ENCODE results near the gene ACSL3.

ACSL3 gene

GRCh38 chr2:222862909-222863544 is 2.2 kb downstream of the ACSL3 start:
- TF ChIP-seq TOX (CRISPR knock-in tag; IDR thresholded peaks at IDR 0.05; ENCODE audit: borderline replicate concordance) (no peak), ISL1 (CRISPR knock-in tag; IDR thresholded peaks at IDR 0.05) (no peak), RARB (CRISPR knock-in tag; IDR thresholded peaks at IDR 0.05) (no peak), CSRNP3 (CRISPR knock-in tag; IDR thresholded peaks at IDR 0.05) (no peak), OSR1 (CRISPR knock-in tag; IDR thresholded peaks at IDR 0.05) (no peak), SNAI2 (CRISPR knock-in tag; IDR thresholded peaks at IDR 0.05) (no peak), POU6F1 (CRISPR knock-in tag; IDR thresholded peaks at IDR 0.05; ENCODE audit: borderline replicate concordance, low read depth) (no peak), ZC3H10 (CRISPR knock-in tag; IDR thresholded peaks at IDR 0.05) (no peak), ZNF70 (CRISPR knock-in tag; IDR thresholded peaks at IDR 0.05) (no peak), GLIS3 (CRISPR knock-in tag; IDR thresholded peaks at IDR 0.05) (no peak), TSHZ2 (CRISPR knock-in tag; IDR thresholded peaks at IDR 0.05) (no peak)
- no peak for ATAC-seq

GRCh38 chr2:222864296-222864695 is 3.5 kb downstream of the ACSL3 start:
- no peak for ATAC-seq

More at GRCh38 chr2:222864296-222864695, 3.5 kb downstream of the ACSL3 start:
- TF ChIP-seq ZNF565 (CRISPR knock-in tag; conservative IDR thresholded peaks at IDR 0.05; ENCODE audit: low read depth) (no peak), GLIS3 (CRISPR knock-in tag; IDR thresholded peaks at IDR 0.05) (no peak), POU6F1 (CRISPR knock-in tag; IDR thresholded peaks at IDR 0.05; ENCODE audit: borderline replicate concordance, low read depth) (no peak), OSR1 (CRISPR knock-in tag; IDR thresholded peaks at IDR 0.05) (no peak), PPARA (CRISPR knock-in tag; IDR thresholded peaks at IDR 0.05; ENCODE audit: borderline replicate concordance) (no peak), BACH2 (CRISPR knock-in tag; IDR thresholded peaks at IDR 0.05; ENCODE audit: borderline replicate concordance) (no peak), SNAI2 (CRISPR knock-in tag; IDR thresholded peaks at IDR 0.05) (no peak), ZFP3 (CRISPR knock-in tag; IDR thresholded peaks at IDR 0.05) (no peak), CSRNP3 (CRISPR knock-in tag; IDR thresholded peaks at IDR 0.05) (no peak), PATZ1 (CRISPR knock-in tag; IDR thresholded peaks at IDR 0.05; ENCODE audit: borderline replicate concordance) (no peak), ISL1 (CRISPR knock-in tag; IDR thresholded peaks at IDR 0.05) (no peak), TSHZ2 (CRISPR knock-in tag; IDR thresholded peaks at IDR 0.05) (no peak), RARB (CRISPR knock-in tag; IDR thresholded peaks at IDR 0.05) (no peak), CSDC2 (CRISPR knock-in tag; IDR thresholded peaks at IDR 0.05) (no peak), ARNTL (CRISPR knock-in tag; IDR thresholded peaks at IDR 0.05; ENCODE audit: borderline replicate concordance, low read depth) (no peak), ZC3H10 (CRISPR knock-in tag; IDR thresholded peaks at IDR 0.05) (no peak), TOX (CRISPR knock-in tag; IDR thresholded peaks at IDR 0.05; ENCODE audit: borderline replicate concordance) (no peak), TCF4 (CRISPR knock-in tag; IDR thresholded peaks at IDR 0.05; ENCODE audit: borderline replicate concordance) (no peak), ZNF70 (CRISPR knock-in tag; IDR thresholded peaks at IDR 0.05) (no peak), ZNF8 (CRISPR knock-in tag; IDR thresholded peaks at IDR 0.05) (no peak)

All from SK-N-SH treated with all-trans-retinoic acid at 6 μM for 48 hours (cell line).